Measurements from ENCODE around the gene KBTBD2.
"Not testable (repeated sequence)": the region's sequence is repeated elsewhere in the genome, so short reads cannot be mapped to it uniquely, and the experiment has no call there.

Gene KBTBD2

DNA sequence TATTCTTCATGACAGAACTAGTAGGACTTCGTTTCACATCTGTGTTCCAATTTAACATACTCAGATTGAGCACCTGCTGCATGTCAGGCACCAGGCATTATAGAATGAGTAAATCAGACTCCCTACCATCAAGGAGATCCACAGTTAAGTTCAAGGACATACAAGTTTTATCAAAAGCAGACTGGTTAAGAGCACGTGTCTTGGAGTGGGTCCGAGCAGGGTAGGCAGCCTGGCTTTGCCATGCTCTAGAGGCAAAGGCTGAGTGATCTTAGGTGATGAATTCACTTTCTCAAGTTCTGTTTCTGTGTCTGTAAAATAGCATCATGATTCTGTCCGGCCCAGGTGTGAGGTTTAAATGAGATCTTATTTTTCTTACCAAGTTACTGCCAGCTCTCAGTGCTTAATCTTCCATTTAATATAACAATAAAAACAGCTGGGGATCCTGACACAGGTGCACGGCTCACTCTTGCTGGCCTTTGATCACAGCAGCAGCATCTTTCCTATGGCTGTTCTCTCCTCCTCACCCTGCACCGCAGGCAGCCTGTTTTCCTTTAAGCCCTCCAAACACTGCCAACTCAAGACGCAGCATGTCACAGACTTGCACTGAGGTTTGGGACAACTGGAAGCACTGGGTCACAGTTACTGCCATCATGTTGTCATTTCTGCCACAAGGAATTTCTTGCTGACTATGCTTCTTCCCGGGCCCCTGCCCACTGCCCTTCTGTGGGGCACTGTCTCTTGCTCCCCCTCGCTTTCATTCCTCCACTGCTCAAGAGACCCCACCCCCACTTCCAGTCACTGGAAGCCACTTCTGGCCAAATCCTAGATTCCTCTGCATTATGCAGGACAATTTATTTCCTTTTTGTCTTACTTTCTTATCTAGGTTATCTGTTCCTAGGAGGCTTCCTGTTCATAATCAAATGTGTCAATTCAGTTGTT lies 35.5 kb downstream of the KBTBD2 start:
- H3K4me3 Mint-ChIP-seq, H3K4me1 Mint-ChIP-seq, H3K9me3 Mint-ChIP-seq, CTCF ChIA-PET, H3K27ac Mint-ChIP-seq, H3K36me3 Mint-ChIP-seq, DNase-seq: not testable (repeated sequence)
- peaks cover 19% of the 10 kb centered on the region for H3K27me3 Mint-ChIP-seq

DNA sequence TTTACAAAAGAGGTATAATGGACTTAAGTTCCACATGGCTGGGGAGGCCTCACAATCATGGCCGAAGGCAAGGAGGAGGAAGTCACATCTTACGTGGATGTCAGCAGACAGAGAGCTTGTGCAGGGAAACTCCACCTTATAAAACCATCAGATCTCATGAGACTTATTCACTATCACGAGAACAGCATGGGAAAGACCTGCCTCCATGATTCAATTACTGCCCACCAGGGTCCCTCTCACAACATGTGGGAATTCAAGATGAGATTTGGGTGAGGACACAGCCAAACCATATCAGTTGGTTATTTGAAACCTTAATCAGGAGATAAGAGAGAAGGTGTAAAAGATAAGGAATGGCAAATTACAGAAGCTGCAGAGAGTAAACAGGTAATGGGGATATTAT lies 40.9 kb downstream of the KBTBD2 start:
- not testable (repeated sequence) for DNase-seq, H3K27ac Mint-ChIP-seq, H3K36me3 Mint-ChIP-seq, H3K4me1 Mint-ChIP-seq, H3K9me3 Mint-ChIP-seq, H3K4me3 Mint-ChIP-seq
- H3K27me3 Mint-ChIP-seq, result peaks cover 31% of the 10 kb centered on the region
- CTCF ChIA-PET, result interaction anchor here (1.1 kb wide), 1 partner anchor 190 kb away, joined by 3 read pairs; no protein-coding TSS in a partner anchor

DNA sequence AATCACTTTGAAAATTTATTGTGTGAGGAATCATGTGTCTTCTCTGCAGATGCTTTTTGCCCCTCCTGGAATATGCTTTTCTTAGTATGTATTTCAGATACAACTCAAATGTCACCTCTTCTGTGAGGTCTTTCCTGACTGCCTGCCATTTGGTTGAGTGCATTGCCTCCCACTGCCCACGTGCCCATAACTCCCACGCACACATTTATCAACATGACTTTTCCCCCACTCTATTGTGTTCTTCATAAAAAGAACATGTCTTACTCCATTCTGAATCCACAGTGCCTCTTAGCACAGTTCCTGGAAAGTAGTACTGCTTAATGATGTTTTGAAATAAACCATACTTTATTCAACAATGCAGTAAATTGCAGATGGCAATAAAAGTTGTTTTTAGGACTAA lies 42.9 kb downstream of the KBTBD2 start:
- H3K4me3 Mint-ChIP-seq, H3K27ac Mint-ChIP-seq, H3K9me3 Mint-ChIP-seq, H3K4me1 Mint-ChIP-seq, H3K36me3 Mint-ChIP-seq, DNase-seq: not testable (repeated sequence)
- peaks cover 27% of the 10 kb centered on the region for H3K27me3 Mint-ChIP-seq
- CTCF ChIA-PET, result interaction anchor here (4.6 kb wide), 1 partner anchor 260 kb away, joined by 46 read pairs; the partner anchor contains the start of gene RP9

DNA sequence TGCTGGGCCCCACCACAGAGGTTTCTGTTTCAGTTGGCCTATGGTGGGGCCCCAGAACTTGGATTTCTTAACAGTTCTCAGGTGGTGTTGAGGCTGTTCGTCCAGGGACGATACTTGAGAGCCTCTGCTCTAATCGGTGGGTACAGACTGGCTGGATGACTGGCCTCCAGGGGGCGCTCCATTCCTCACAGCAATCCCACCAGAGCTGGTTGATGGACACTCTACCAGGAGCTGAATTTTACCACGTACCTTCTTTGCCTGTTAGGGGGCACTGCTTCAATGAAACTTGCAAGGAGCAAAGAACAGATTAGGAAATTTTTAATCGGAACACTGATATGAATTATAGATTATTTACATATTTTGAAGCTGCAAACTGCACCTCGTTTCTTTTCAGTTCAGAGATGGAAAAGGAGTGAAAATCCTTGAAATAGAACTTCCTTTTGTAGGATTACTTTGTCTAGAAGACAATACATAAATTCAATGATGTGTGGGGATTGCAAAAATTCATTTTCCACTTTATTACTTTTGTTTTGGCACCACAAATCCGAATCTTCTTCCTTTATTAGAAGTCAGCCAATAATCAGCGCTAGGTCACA lies 44.8 kb downstream of the KBTBD2 start:
- Mint-ChIP-seq H3K36me3 (no peaks in the 10 kb centered on the region), H3K9me3 (no peaks in the 10 kb centered on the region), H3K4me1 (peaks cover 9% of the 10 kb centered on the region), H3K27ac (no peak overlapping the region), H3K27me3 (peaks cover 33% of the 10 kb centered on the region), H3K4me3 (no peak overlapping the region)
- CTCF ChIA-PET, result interaction anchor here (0.6 to 4.6 kb wide), 36 partner anchors 11 to 390 kb away, joined by 3 to 67 read pairs (median 5); partner anchors contain the start of genes FKBP9 and RP9
- peak; percentile 92 for DNase-seq

DNA sequence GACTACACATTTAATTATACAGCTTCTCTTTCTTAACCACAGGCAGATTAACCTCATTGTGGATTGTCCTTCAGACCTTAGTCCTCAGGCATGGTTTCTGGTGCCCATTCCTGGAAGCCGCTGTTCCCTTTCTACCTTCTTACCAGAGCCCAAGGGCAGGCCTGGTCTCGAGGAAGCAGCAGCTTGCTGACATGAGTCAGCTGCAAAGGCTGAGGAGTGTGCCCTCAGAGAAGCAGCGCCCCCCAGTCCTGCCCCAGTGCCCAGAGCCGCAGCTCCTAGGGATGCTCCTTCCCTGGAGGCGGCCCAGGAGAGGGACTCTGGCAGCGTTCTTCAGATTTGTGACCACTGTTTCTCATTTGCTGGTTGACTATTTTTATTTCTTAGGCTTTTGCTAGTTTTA lies 46.8 kb downstream of the KBTBD2 start:
- H3K4me1 Mint-ChIP-seq, H3K9me3 Mint-ChIP-seq, DNase-seq, H3K36me3 Mint-ChIP-seq, H3K4me3 Mint-ChIP-seq, H3K27ac Mint-ChIP-seq: not testable (repeated sequence)
- CTCF ChIA-PET, result interaction anchor here (2.6 to 4.6 kb wide), 3 partner anchors 45 to 264 kb away, joined by 14 to 67 read pairs (median 46); partner anchors contain the start of gene RP9
- H3K27me3 Mint-ChIP-seq, result peaks cover 30% of the 10 kb centered on the region

DNA sequence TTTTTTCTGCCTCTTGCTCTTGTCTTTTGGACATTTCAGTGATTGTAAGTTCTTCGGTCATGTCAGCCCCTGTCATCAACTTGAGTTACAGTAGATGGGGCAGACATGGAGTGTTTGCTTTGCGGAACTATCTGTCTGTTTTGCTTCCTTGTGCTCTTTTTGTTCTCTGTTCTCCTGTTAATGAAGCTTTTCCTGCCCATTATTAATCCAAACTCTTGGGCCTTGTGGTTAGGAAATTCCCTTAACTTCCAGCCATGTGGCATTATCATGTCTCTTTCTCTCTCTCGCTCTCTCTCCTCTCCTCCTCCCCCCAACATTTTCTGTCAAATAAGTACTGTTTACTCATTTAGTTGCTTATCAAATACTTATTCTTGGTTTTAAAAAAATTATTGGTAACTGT lies 47.8 kb downstream of the KBTBD2 start:
- not testable (repeated sequence) for H3K4me1 Mint-ChIP-seq

DNA sequence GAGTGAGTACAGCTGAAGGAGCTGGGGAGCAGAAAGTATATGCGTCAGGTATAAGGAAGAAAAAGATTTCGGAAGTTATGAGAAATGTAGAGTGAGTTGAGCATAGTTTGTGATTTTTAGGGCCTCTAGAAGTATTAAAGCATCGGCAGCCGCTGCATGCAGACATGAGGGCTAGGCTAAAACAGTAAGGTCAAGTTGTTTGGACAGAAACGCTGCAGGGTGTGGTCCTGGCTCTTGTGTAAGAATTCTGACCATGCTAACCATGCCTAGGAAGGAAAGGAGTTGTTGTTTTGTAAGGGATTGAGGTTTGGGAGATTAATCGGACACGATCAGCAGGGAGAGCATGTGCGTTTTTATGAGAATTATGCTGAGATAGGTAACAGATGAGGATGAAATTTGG lies 51.7 kb downstream of the KBTBD2 start:
- DNase-seq, H3K4me1 Mint-ChIP-seq, H3K36me3 Mint-ChIP-seq, H3K9me3 Mint-ChIP-seq, H3K27me3 Mint-ChIP-seq, CTCF ChIA-PET, H3K4me3 Mint-ChIP-seq, H3K27ac Mint-ChIP-seq: not testable (repeated sequence)

More for the DNA sequence above, 47.8 kb downstream of the KBTBD2 start:
- DNase-seq, H3K4me3 Mint-ChIP-seq, H3K36me3 Mint-ChIP-seq, H3K27ac Mint-ChIP-seq, H3K9me3 Mint-ChIP-seq, CTCF ChIA-PET: not testable (repeated sequence)
- H3K27me3 Mint-ChIP-seq, result peaks cover 27% of the 10 kb centered on the region

DNA sequence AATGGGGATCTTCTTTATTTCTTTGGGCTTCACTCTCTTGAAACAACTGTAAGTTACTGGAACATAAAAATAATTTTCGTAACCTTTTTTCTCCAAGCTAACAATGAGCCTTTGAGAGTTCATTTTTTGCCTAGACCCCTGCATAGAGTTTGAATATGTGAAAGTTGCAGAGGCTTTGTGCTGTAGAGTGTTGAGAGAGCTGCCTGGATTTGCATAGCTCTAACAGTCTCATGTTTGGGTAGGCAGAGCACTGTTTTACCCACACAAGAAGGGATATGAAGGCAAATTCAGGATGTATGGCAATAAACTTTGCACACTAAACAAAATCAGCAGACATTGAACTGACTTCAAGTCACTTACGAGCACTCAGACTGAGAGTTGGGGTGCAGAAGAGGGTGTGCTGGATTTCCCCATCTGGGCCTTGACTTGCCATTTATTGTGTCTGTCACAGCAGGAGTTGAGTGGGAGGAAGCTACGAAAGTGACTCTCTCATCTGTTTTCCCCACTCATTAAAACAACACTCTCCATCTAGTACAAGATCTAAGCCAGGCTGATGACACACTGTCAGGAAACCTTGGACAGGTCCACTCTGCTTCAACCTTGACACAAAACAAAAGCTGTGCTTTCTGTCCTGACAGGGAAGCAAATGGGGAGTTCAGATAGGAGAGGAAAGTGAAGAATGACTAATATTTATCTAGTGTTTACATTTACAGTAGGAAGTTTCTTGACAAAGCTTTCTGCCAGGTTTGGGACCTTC lies 62.4 kb downstream of the KBTBD2 start:
- not testable (repeated sequence) for H3K27ac Mint-ChIP-seq

More for the DNA sequence above, 62.4 kb downstream of the KBTBD2 start:
- H3K9me3 Mint-ChIP-seq, DNase-seq, H3K4me1 Mint-ChIP-seq, H3K36me3 Mint-ChIP-seq, CTCF ChIA-PET, H3K4me3 Mint-ChIP-seq: not testable (repeated sequence)
- H3K27me3 Mint-ChIP-seq, result peaks cover 18% of the 10 kb centered on the region
